A549 (cell line): ENCODE results near the gene TSPEAR.

ENCODE experiments used
- CHD4 ChIP-seq: fragments of 200-600 bp; sonication (generic); IDR thresholded peaks from 2 replicates; pipeline ENCODE4 v1.6.1; 2016; ENCODE audit warnings: antibody characterized with exemption, mild to moderate bottlenecking, borderline replicate concordance
- JUN ChIP-seq, 2 experiments: fragments of >200 bp; sonication (Bioruptor Twin); formaldehyde crosslinking; IDR thresholded peaks; 2 replicates in 1 of 2; 3 replicates in 1 of 2; pipeline ENCODE4 v1.6.1; 2016 to 2017
- TF ChIP-seq, protein P1 (sequence below): fragments of >200 bp; sonication (Bioruptor Twin); formaldehyde crosslinking; IDR thresholded peaks from 3 replicates; pipeline ENCODE4 v1.5.1; 2016

DNA sequence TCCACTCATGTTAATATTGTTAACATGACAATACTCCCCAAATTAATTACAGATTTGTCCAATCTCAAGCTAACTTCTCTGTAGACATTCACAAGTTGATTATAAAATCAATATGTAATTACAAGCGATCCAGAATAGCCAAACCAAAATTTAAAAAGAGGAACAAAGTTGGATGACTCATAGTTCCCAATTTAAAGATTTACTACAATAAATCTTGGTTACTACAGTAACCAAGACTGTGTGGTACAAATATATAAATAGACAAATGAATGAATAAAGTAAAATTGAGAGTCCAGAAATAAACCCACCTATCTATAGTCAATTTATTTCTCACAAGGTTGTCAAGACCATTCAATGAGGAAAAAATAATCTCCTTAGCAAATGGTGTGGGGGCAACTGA lies 145.0 kb downstream of the TSPEAR start:
- TF ChIP-seq, protein P1, sequence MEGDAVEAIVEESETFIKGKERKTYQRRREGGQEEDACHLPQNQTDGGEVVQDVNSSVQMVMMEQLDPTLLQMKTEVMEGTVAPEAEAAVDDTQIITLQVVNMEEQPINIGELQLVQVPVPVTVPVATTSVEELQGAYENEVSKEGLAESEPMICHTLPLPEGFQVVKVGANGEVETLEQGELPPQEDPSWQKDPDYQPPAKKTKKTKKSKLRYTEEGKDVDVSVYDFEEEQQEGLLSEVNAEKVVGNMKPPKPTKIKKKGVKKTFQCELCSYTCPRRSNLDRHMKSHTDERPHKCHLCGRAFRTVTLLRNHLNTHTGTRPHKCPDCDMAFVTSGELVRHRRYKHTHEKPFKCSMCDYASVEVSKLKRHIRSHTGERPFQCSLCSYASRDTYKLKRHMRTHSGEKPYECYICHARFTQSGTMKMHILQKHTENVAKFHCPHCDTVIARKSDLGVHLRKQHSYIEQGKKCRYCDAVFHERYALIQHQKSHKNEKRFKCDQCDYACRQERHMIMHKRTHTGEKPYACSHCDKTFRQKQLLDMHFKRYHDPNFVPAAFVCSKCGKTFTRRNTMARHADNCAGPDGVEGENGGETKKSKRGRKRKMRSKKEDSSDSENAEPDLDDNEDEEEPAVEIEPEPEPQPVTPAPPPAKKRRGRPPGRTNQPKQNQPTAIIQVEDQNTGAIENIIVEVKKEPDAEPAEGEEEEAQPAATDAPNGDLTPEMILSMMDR = no peak
- TF ChIP-seq CHD4 = no peak
- no peak for TF ChIP-seq JUN (IDR thresholded peaks at IDR 0.05)
